H1 (cell line): ENCODE measurements around the gene PRAF2. TPM values are rescaled to one million over a fixed set of nuclear protein-coding genes. Genes with fewer than 3 reads are reported as not detected.

Experiments used
- CTCF ChIA-PET: fragments of 300-600 bp; sonication (Branson Sonifier 250); formaldehyde crosslinking; loops from one replicate; lab custom pipeline; 2021; ENCODE audit not compliant: partially characterized antibody; lab: Charles Lee
- POLR2A ChIA-PET: fragments of 300-600 bp; sonication (Branson Sonifier 250); formaldehyde crosslinking; loops from one replicate; lab custom pipeline; 2021; ENCODE audit warnings: inconsistent platforms; ENCODE audit not compliant: partially characterized antibody; lab: Charles Lee
- DNase-seq, 2 experiments: peaks; one replicate each; pipeline versions ENCODE4 v3.0.0 to v3.0.0-alpha.2; 2010 to 2022; ENCODE audit warnings: low spot score in 2 of 2, low read depth in 1 of 2, mixed read lengths in 1 of 2
- FAIRE-seq: peaks from 2 replicates; lab custom pipeline; 2011; peaks lifted over from hg19 to GRCh38; lab: Jason Lieb, UNC
- H2AFZ ChIP-seq: 2 replicates; pipeline ENCODE4 v1.8.1; 2012; ENCODE audit warnings: low read length, inconsistent platforms
- H2AK5ac ChIP-seq: 2 replicates; pipeline ENCODE4 v1.6.1; 2013; ENCODE audit warnings: low read depth, low read length
- H2BK120ac ChIP-seq: replicated peaks from 2 replicates; pipeline ENCODE3; 2013; ENCODE audit warnings: low read depth, low read length, inconsistent platforms
- H2BK12ac ChIP-seq: 2 replicates; pipeline ENCODE4 v1.6.1; 2013; ENCODE audit warnings: low read depth, low read length
- H2BK15ac ChIP-seq: 2 replicates; pipeline ENCODE4 v1.6.1; 2013; ENCODE audit warnings: low read length
- H2BK20ac ChIP-seq: 2 replicates; pipeline ENCODE4 v1.6.1; 2013; ENCODE audit warnings: low read length
- H2BK5ac ChIP-seq: 2 replicates; pipeline ENCODE4 v1.6.1; 2013; ENCODE audit warnings: low read depth, low read length
- H3K14ac ChIP-seq: 2 replicates; pipeline ENCODE4 v1.6.1; 2013; ENCODE audit warnings: inconsistent platforms; ENCODE audit not compliant: insufficient read length
- H3K18ac ChIP-seq: 2 replicates; pipeline ENCODE4 v1.6.1; 2013; ENCODE audit warnings: low read length; ENCODE audit errors: extremely low read depth
- H3K23ac ChIP-seq: 2 replicates; pipeline ENCODE4 v1.6.1; 2013; ENCODE audit warnings: inconsistent platforms; ENCODE audit not compliant: insufficient read length
- H3K23me2 ChIP-seq: 2 replicates; pipeline ENCODE4 v1.6.1; 2013; ENCODE audit warnings: low read depth, low read length
- H3K27ac ChIP-seq: 2 replicates; pipeline ENCODE4 v1.6.1; 2011; ENCODE audit warnings: low read depth, low read length, inconsistent platforms
- H3K27me3 ChIP-seq, 4 experiments: replicated peaks in 1 of 4; 1 replicate in 1 of 4; 2 replicates in 3 of 4; pipeline versions ENCODE4 v1.6.1 to v1.8.1; 2011 to 2013; ENCODE audit warnings: low read length in 3 of 4, mild to moderate bottlenecking in 3 of 4, inconsistent platforms in 2 of 4, mixed read lengths in 2 of 4, moderate library complexity in 1 of 4; ENCODE audit not compliant: control insufficient read depth in 3 of 4, insufficient read depth in 3 of 4; ENCODE audit errors: extremely low read depth in 1 of 4
- H3K36me3 ChIP-seq, 4 experiments: 2 replicates each; pipeline versions ENCODE4 v1.6.1 to v1.8.1; 2011 to 2013; ENCODE audit warnings: mild to moderate bottlenecking in 4 of 4, low read length in 3 of 4, moderate library complexity in 2 of 4, control low read depth in 1 of 4, inconsistent platforms in 1 of 4; ENCODE audit not compliant: insufficient read depth in 4 of 4, control insufficient read depth in 2 of 4
- H3K4ac ChIP-seq: replicated peaks from 2 replicates; pipeline ENCODE3; 2013; ENCODE audit warnings: low read length, low read depth, mixed read lengths, inconsistent platforms; ENCODE audit not compliant: insufficient read length
- H3K4me1 ChIP-seq, 4 experiments: replicated peaks in 1 of 4; 1 replicate in 1 of 4; 2 replicates in 3 of 4; pipeline versions ENCODE4 v1.6.1 to v1.8.1; 2011 to 2013; ENCODE audit warnings: low read length in 3 of 4, inconsistent platforms in 2 of 4, mixed read lengths in 1 of 4; ENCODE audit not compliant: insufficient read depth in 4 of 4, control insufficient read depth in 3 of 4
- H3K4me2 ChIP-seq, 2 experiments: 2 replicates each; pipeline versions ENCODE4 v1.6.1 to v1.8.1; 2011 to 2013; ENCODE audit warnings: low read depth in 2 of 2, low read length in 2 of 2, control low read depth in 1 of 2, inconsistent platforms in 1 of 2, mild to moderate bottlenecking in 1 of 2; ENCODE audit not compliant: insufficient read depth in 1 of 2
- H3K4me3 ChIP-seq, 4 experiments: fragments of 200-600, 300-600 bp in 1 of 4; sonication (generic), shearing (Covaris generic), sonication (Bioruptor Twin) in 1 of 4; 2 replicates each; pipeline versions ENCODE4 v1.5.1 to v1.8.1; 2011 to 2016; ENCODE audit warnings: low read length in 4 of 4, low read depth in 3 of 4, control low read depth in 2 of 4, inconsistent platforms in 2 of 4, mild to moderate bottlenecking in 2 of 4, mixed read lengths in 1 of 4, moderate library complexity in 1 of 4; ENCODE audit not compliant: insufficient read depth in 2 of 4; ENCODE audit errors: extremely low read depth in 1 of 4
- H3K56ac ChIP-seq: replicated peaks from 2 replicates; pipeline ENCODE3; 2013; ENCODE audit warnings: low read depth, mild to moderate bottlenecking, mixed read lengths, low read length, inconsistent platforms; ENCODE audit not compliant: insufficient read length
- H3K79me1 ChIP-seq: 2 replicates; pipeline ENCODE4 v1.6.1; 2013; ENCODE audit warnings: low read depth, low read length, control low read depth
- H3K79me2 ChIP-seq, 2 experiments: 2 replicates each; pipeline versions ENCODE4 v1.6.1 to v1.8.1; 2012 to 2013; ENCODE audit warnings: low read length in 2 of 2, mild to moderate bottlenecking in 2 of 2, inconsistent platforms in 1 of 2; ENCODE audit not compliant: insufficient read depth in 2 of 2, control insufficient read depth in 1 of 2
- H3K9ac ChIP-seq, 4 experiments: replicated peaks in 1 of 4; 1 replicate in 1 of 4; 2 replicates in 3 of 4; pipeline versions ENCODE4 v1.6.1 to v1.8.1; 2011 to 2013; ENCODE audit warnings: low read depth in 3 of 4, low read length in 3 of 4, control low read depth in 2 of 4, mild to moderate bottlenecking in 2 of 4, moderate library complexity in 2 of 4, inconsistent platforms in 1 of 4; ENCODE audit errors: extremely low read depth in 1 of 4
- H3K9me3 ChIP-seq, 2 experiments: 2 replicates each; pipeline versions ENCODE4 v1.6.1 to v1.8.1; 2012 to 2013; ENCODE audit warnings: mild to moderate bottlenecking in 2 of 2, moderate library complexity in 2 of 2, control low read depth in 1 of 2, inconsistent platforms in 1 of 2, low read depth in 1 of 2, low read length in 1 of 2, mixed read lengths in 1 of 2; ENCODE audit not compliant: insufficient read depth in 2 of 2
- H4K20me1 ChIP-seq, 2 experiments: replicated peaks in 1 of 2; 2 replicates each; pipeline versions ENCODE3 to v1.8.1; 2011 to 2013; ENCODE audit warnings: inconsistent platforms in 2 of 2, low read length in 2 of 2, mild to moderate bottlenecking in 1 of 2; ENCODE audit not compliant: insufficient read depth in 2 of 2, control insufficient read depth in 1 of 2
- H4K5ac ChIP-seq: 2 replicates; pipeline ENCODE4 v1.6.1; 2013; ENCODE audit warnings: low read length, low read depth, mixed read lengths, inconsistent platforms; ENCODE audit not compliant: insufficient read length
- H4K8ac ChIP-seq: 2 replicates; pipeline ENCODE4 v1.8.0; 2013; ENCODE audit warnings: mild to moderate bottlenecking, moderate library complexity, low read length, inconsistent platforms; ENCODE audit not compliant: insufficient read depth; ENCODE audit errors: extremely low read depth
- H4K91ac ChIP-seq: replicated peaks from 2 replicates; pipeline ENCODE3; 2013; ENCODE audit warnings: low read length, mixed read lengths, inconsistent platforms; ENCODE audit not compliant: insufficient read length
- CBX5 ChIP-seq: fragments of 300-800, 300-1000 bp; sonication (generic); IDR thresholded peaks from 2 replicates; pipeline ENCODE4 v1.7.1; 2016; ENCODE audit warnings: antibody characterized with exemption, low read length, low read depth
- GTF2F1 ChIP-seq: IDR thresholded peaks from 2 replicates; pipeline ENCODE4 v1.6.1; 2012; ENCODE audit warnings: low read depth, low read length, improper control_type of control experiment, borderline replicate concordance
- KDM4A ChIP-seq: IDR thresholded peaks from one replicate; pipeline ENCODE4 v1.7.1; 2012; ENCODE audit warnings: low read depth, mild to moderate bottlenecking, moderate library complexity, low read length, inconsistent platforms; ENCODE audit not compliant: severe bottlenecking
- NRF1 ChIP-seq: IDR thresholded peaks from 2 replicates; pipeline ENCODE4 v1.6.1; 2011; ENCODE audit warnings: mild to moderate bottlenecking, low read depth, low read length, improper control_type of control experiment
- RFX5 ChIP-seq: IDR thresholded peaks from 2 replicates; pipeline ENCODE4 v1.6.1; 2011; ENCODE audit warnings: low read depth, low read length, improper control_type of control experiment, borderline replicate concordance
- SIN3A ChIP-seq, 2 experiments: IDR thresholded peaks in 1 of 2; conservative IDR thresholded peaks in 1 of 2; 2 replicates each; pipeline ENCODE4 v1.6.1; 2011 to 2012; ENCODE audit warnings: low read length in 2 of 2, improper control_type of control experiment in 1 of 2, low read depth in 1 of 2, mild to moderate bottlenecking in 1 of 2
- TBP ChIP-seq: IDR thresholded peaks from 2 replicates; pipeline ENCODE4 v1.6.1; 2011; ENCODE audit warnings: low read depth, low read length, improper control_type of control experiment
- YY1 ChIP-seq: IDR thresholded peaks from 2 replicates; pipeline ENCODE4 v1.6.1; 2011; ENCODE audit warnings: low read depth, mild to moderate bottlenecking, low read length
- ZNF274 ChIP-seq: IDR thresholded peaks from 2 replicates; pipeline ENCODE4 v1.7.0; 2012; ENCODE audit warnings: low read length, borderline replicate concordance; ENCODE audit errors: extremely low read depth
- WGBS, 2 experiments: shearing (Covaris generic) in 1 of 2; methylation state at CpG; one replicate each; pipeline versions ENCODE4 v1.1.6 to v1.1.7; 2013 to 2015; ENCODE audit warnings: low lambda C conversion rate in 2 of 2, mixed read lengths in 2 of 2, inconsistent platforms in 1 of 2, low coverage in 1 of 2, missing lambda C conversion rate in 1 of 2; ENCODE audit not compliant: insufficient replicate concordance in 2 of 2, insufficient coverage in 1 of 2, insufficient read length in 1 of 2; ENCODE audit errors: extremely low coverage in 1 of 2, missing lambda C conversion rate in 1 of 2; 5-methylcytosine and 5-hydroxymethylcytosine counted together
- polyA plus RNA-seq, 7 experiments: library from polyadenylated mRNA; depleted of rRNA in 3 of 7; stranded (reverse) in 5 of 7; unstranded in 2 of 7; fragments of >200 nt in 5 of 7; fragments of 200-250 nt in 2 of 7; gene quantifications; 1 replicate in 5 of 7; 2 replicates in 1 of 7; 4 replicates in 1 of 7; pipeline versions ENCODE4 v1.2.1 to v1.2.3, GENCODE V29; 2011 to 2013; ENCODE audit warnings: missing spikeins in 2 of 7, mixed read lengths in 2 of 7
- total RNA-seq: library from RNA; stranded (reverse); fragmentation: NEBNext Ultra II Directional; extraction: Animal tissue kit (Norgen Biotek cat#: 25700); gene quantifications from 2 replicates; pipeline ENCODE4 v1.2.1, GENCODE V29; 2021

Gene PRAF2
- total and polyA plus RNA-seq, 2 of the 8 experiments (the other 6 are each of a cell fraction or from before 2014, with no cell fraction given), result 11.3 to 15.4 TPM

- Histone ChIP-seq H3K9me3 (no peaks in the 10 kb centered on the region), H3K23ac (no peak overlapping the region), H3K14ac (no peak overlapping the region), H3K9ac (no peak overlapping the region), H4K91ac (no peak overlapping the region), H3K23me2 (peaks cover 2% of the 10 kb centered on the region; the same call in 1 of the 2 replicates), H4K20me1 (no peaks in the 10 kb centered on the region), H2BK120ac (no peak overlapping the region), H3K36me3 (no peaks in the 10 kb centered on the region), H3K4ac (no peak overlapping the region), H3K79me1 (no peaks in the 10 kb centered on the region), H4K8ac (no peak overlapping the region), H3K4me2 (no peak overlapping the region), H3K27ac (no peak overlapping the region), H2BK15ac (no peak overlapping the region), H2BK12ac (no peak overlapping the region), H3K4me3 (no peak overlapping the region), H3K79me2 (peaks cover 0 to 3% of the 10 kb centered on the region in 2 experiments; a peak in 1 of 4 replicates), H3K27me3 (no peaks in the 10 kb centered on the region), H2BK20ac (no peak overlapping the region), H3K56ac (no peak overlapping the region), H3K18ac (no peak overlapping the region), H2BK5ac (no peak overlapping the region), H3K4me1 (no peaks in the 10 kb centered on the region; a peak in 1 of 7 replicates), H2AK5ac (no peak overlapping the region), H4K5ac (no peak overlapping the region), H2AFZ (no peak overlapping the region)
- FAIRE-seq, result no peak
- no peak for DNase-seq
- ChIA-PET CTCF (interaction anchor here (0.6 kb wide), 1 partner anchor 77 kb away, joined by 3 read pairs; no protein-coding TSS in a partner anchor), POLR2A (interaction anchor here (0.6 to 0.9 kb wide), 2 partner anchors 131 to 206 kb away, joined by 3 to 4 read pairs; partner anchors contain the start of genes PQBP1 and TIMM17B)
- 90% methylated on average over 3 of the region's 3 CpGs; no CpG with 5 or more reads in 1 of the 2 experiments for WGBS, 2 experiments
- TF ChIP-seq NRF1, result no peak
- no peak for TF ChIP-seq SIN3A (conservative IDR thresholded peaks at IDR 0.05 in 1 of 2, IDR thresholded peaks at IDR 0.05 in 1 of 2; ENCODE audit: low read depth in 1 of 2, low read length in 2 of 2)
- TF ChIP-seq ZNF274, result no peak
- no peak for TF ChIP-seq YY1
- TF ChIP-seq CBX5, result no peak
- TF ChIP-seq KDM4A, result no peak
- TF ChIP-seq TBP, result no peak
- TF ChIP-seq GTF2F1, result no peak
- no peak for TF ChIP-seq RFX5
Measured at GRCh38 chrX:49103637-49104036, 29.8 kb upstream of the PRAF2 start.
